UCSD-AML1 (cell line): Measurements from ENCODE around the gene CACNA1C.
A peak's percentile ranks its signal among the peaks of the same experiment; 100 is the strongest.

ENCODE experiments used
- DNase-seq: peaks from one replicate; lab custom pipeline; 2025; ENCODE audit not compliant: unreplicated experiment; lab: John Stamatoyannopoulos, UW

Gene CACNA1C

GRCh38 chr12:2633176-2633824, 580.5 kb downstream of the CACNA1C start:
- no peak for DNase-seq

GRCh38 chr12:2633825-2634200, 581.0 kb downstream of the CACNA1C start:
- no peak for DNase-seq

- no peak for DNase-seq
These were observed 581.7 kb downstream of the CACNA1C start for GRCh38 chr12:2634471-2634870.

- peak; percentile 46 for DNase-seq
These were observed 584.1 kb downstream of the CACNA1C start for GRCh38 chr12:2636741-2637340.

GRCh38 chr12:2637371-2637770, 584.6 kb downstream of the CACNA1C start:
- no peak for DNase-seq

GRCh38 chr12:2638273-2639019, 585.7 kb downstream of the CACNA1C start:
- DNase-seq = no peak

- DNase-seq = no peak
These were observed 586.2 kb downstream of the CACNA1C start for GRCh38 chr12:2639020-2639298.

- no peak for DNase-seq
These were observed 587.5 kb downstream of the CACNA1C start for GRCh38 chr12:2640281-2640680.

- DNase-seq = peak; percentile 75
These were observed 587.9 kb downstream of the CACNA1C start for GRCh38 chr12:2640709-2641108.

- peak; percentile 45 for DNase-seq
These were observed 588.4 kb downstream of the CACNA1C start for GRCh38 chr12:2641207-2641606.

- DNase-seq = no peak
These were observed 589.0 kb downstream of the CACNA1C start for GRCh38 chr12:2641761-2642160.

- DNase-seq = no peak
These were observed 589.5 kb downstream of the CACNA1C start for GRCh38 chr12:2642176-2642892.

- DNase-seq = no peak
These were observed 590.2 kb downstream of the CACNA1C start for GRCh38 chr12:2642896-2643425.

GRCh38 chr12:2643576-2644135, 590.9 kb downstream of the CACNA1C start:
- no peak for DNase-seq

GRCh38 chr12:2644683-2645405, 592.1 kb downstream of the CACNA1C start:
- peak; percentile 42 for DNase-seq

GRCh38 chr12:2645460-2645859, 592.7 kb downstream of the CACNA1C start:
- peak; percentile 30 for DNase-seq

- no peak for DNase-seq
These were observed 593.6 kb downstream of the CACNA1C start for GRCh38 chr12:2646341-2646740.

GRCh38 chr12:2647186-2647585, 594.4 kb downstream of the CACNA1C start:
- DNase-seq = no peak

- DNase-seq = no peak
These were observed 595.6 kb downstream of the CACNA1C start for GRCh38 chr12:2648406-2648805.

- peak; percentile 48 for DNase-seq
These were observed 596.6 kb downstream of the CACNA1C start for GRCh38 chr12:2649201-2650030.
